Cardiac muscle cell (in vitro differentiated cells and primary cell): ENCODE measurements around the gene TMEM132C. TPM values are rescaled to one million over a fixed set of nuclear protein-coding genes. Genes with fewer than 3 reads are reported as not detected.

Source experiments
- DNase-seq, 2 donors: peaks; one replicate each; pipeline versions ENCODE4 v3.0.0 to v3.0.0-alpha.2; 2010 to 2017; ENCODE audit warnings: low read depth in 1 of 2, low spot score in 1 of 2
- H3K27ac ChIP-seq: fragments of 200-600 bp; sonication (generic); 2 replicates; pipeline ENCODE4 v1.5.1; 2016
- H3K27me3 ChIP-seq: fragments of 200-600 bp; sonication (generic); 2 replicates; pipeline ENCODE4 v1.6.0; 2016; ENCODE audit warnings: control low read depth
- H3K36me3 ChIP-seq: fragments of 200-600 bp; sonication (generic); 2 replicates; pipeline ENCODE4 v1.5.1; 2016; ENCODE audit warnings: control low read depth
- H3K4me1 ChIP-seq: fragments of 200-600 bp; sonication (generic); 2 replicates; pipeline ENCODE4 v1.8.1; 2017; ENCODE audit warnings: low read depth, mild to moderate bottlenecking, mixed run types
- H3K4me3 ChIP-seq: fragments of 200-600 bp; sonication (generic); 2 replicates; pipeline ENCODE4 v1.5.1; 2016; ENCODE audit warnings: mild to moderate bottlenecking
- H3K9me3 ChIP-seq: fragments of 200-600 bp; sonication (generic); 2 replicates; pipeline ENCODE4 v1.5.1; 2017; ENCODE audit warnings: low read depth, mild to moderate bottlenecking, control low read depth
- polyA plus RNA-seq: library from polyadenylated mRNA; unstranded; fragments of >200 nt; fragmentation: Nextera tagmentation; extraction: Ambion mirVana; gene quantifications from 2 replicates; pipeline ENCODE4 v1.2.1, GENCODE V29; 2016
- total RNA-seq: library from RNA; depleted of rRNA; stranded (reverse); fragments of >200 nt; gene quantifications from 2 replicates; pipeline ENCODE4 v1.2.3, GENCODE V29; 2016
- TF ChIP-seq, protein P1 (sequence below): IDR thresholded peaks from 2 replicates; pipeline ENCODE4 v1.5.1; 2012; ENCODE audit warnings: low read depth, mild to moderate bottlenecking, low read length

Gene TMEM132C
- total and polyA plus RNA-seq, 2 experiments from 2014 or later, result 1.8 to 2.5 TPM

DNA sequence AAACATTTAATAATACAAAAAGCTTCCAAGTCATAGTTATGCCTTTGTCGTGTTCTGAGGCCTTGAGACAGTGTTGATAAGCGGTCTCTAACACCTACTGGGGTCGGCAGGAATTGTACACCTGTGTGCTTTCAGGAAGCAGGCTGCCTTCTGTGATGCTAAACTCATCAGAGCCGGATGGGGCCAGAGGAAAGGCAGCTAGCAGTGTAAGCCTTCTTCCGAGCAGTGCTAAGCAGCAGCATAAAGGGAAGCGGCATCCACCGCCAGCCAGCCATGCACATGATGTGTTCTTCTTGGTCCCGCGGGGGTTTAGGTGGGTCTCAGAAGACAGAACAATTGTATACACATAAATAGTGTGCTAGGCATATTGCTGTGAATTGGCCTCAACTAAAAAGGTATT, 397.5 kb downstream of the TMEM132C start:
- Histone ChIP-seq H3K9me3 (no peaks in the 10 kb centered on the region), H3K36me3 (no peaks in the 10 kb centered on the region), H3K27ac (no peak overlapping the region), H3K27me3 (no peaks in the 10 kb centered on the region), H3K4me1 (no peaks in the 10 kb centered on the region), H3K4me3 (no peak overlapping the region)
- DNase-seq, result no peak
- TF ChIP-seq, protein P1, sequence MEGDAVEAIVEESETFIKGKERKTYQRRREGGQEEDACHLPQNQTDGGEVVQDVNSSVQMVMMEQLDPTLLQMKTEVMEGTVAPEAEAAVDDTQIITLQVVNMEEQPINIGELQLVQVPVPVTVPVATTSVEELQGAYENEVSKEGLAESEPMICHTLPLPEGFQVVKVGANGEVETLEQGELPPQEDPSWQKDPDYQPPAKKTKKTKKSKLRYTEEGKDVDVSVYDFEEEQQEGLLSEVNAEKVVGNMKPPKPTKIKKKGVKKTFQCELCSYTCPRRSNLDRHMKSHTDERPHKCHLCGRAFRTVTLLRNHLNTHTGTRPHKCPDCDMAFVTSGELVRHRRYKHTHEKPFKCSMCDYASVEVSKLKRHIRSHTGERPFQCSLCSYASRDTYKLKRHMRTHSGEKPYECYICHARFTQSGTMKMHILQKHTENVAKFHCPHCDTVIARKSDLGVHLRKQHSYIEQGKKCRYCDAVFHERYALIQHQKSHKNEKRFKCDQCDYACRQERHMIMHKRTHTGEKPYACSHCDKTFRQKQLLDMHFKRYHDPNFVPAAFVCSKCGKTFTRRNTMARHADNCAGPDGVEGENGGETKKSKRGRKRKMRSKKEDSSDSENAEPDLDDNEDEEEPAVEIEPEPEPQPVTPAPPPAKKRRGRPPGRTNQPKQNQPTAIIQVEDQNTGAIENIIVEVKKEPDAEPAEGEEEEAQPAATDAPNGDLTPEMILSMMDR, result no peak

DNA sequence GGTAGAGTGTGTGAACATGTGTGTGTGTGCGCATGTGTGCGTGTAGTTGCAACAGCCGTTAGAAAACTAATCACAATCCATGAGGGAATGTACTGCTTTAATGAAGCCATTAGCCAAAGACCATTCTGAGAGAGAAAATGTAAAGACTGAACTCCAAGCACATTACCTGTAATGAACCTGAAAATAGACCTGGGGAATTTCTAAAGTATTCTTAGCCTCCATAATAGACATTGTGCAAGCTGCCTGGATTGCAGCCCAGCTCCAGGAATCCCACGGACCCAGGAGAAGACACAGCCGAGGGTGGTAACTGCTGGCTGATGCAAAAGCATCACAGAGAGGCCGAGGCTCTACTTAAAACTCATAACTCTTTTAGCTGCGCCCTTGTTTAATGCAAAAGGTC, 400.2 kb downstream of the TMEM132C start:
- H3K36me3 ChIP-seq, result no peaks in the 10 kb centered on the region
- H3K9me3 ChIP-seq, result no peaks in the 10 kb centered on the region
- no peak for DNase-seq
- H3K4me1 ChIP-seq, result no peaks in the 10 kb centered on the region
- H3K27ac ChIP-seq, result no peak overlapping the region
- TF ChIP-seq, protein P1, result no peak
- no peaks in the 10 kb centered on the region for H3K27me3 ChIP-seq
- H3K4me3 ChIP-seq, result no peak overlapping the region

DNA sequence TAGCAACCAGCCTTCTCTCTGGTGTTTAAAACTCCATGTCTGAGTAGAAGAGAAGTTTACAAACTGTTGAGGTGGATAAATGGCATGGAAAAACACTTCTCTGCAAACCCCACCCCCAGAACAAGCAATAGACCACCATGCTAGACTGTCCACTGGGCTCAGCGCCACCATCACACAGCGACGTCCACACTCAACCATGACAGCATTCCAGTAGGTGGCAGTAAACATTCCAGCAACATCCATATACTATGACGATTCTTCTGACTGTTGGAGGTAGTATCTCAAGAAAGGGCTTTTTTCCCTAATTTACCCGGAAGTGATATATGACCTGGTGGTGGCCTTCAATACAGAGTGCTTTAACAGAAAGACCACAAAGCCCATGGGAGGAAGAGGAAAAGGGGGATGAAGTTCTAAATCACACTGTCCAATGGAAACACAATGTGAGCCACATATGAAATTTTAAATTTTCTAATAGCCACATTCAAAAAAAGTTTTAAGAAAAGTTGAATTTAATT, 404.6 kb downstream of the TMEM132C start:
- Histone ChIP-seq H3K27me3 (no peaks in the 10 kb centered on the region), H3K4me1 (no peaks in the 10 kb centered on the region), H3K4me3 (no peak overlapping the region), H3K9me3 (no peaks in the 10 kb centered on the region), H3K27ac (no peak overlapping the region), H3K36me3 (no peaks in the 10 kb centered on the region)
- TF ChIP-seq, protein P1, result no peak
- DNase-seq, result no peak

DNA sequence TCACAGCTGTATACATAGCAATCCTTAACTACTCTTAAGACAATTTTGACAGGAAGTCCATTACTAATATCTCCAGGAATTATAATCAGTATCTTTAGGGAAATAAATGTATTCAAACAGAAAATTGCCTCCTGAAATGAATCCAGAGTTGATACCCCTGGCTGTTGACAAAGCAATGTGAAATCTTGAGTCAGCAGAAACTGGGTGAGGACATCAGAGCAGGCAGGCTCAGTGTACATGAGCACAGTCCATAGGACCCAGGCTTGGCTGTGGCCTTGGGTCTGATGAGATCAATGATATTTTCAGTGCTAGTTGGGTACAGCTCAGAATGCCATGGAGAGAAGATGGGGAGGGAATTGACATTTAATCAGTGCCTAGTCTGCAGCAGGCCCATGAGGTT, 405.5 kb downstream of the TMEM132C start:
- no peak overlapping the region for H3K27ac ChIP-seq
- no peaks in the 10 kb centered on the region for H3K4me1 ChIP-seq
- H3K9me3 ChIP-seq, result no peaks in the 10 kb centered on the region

DNA sequence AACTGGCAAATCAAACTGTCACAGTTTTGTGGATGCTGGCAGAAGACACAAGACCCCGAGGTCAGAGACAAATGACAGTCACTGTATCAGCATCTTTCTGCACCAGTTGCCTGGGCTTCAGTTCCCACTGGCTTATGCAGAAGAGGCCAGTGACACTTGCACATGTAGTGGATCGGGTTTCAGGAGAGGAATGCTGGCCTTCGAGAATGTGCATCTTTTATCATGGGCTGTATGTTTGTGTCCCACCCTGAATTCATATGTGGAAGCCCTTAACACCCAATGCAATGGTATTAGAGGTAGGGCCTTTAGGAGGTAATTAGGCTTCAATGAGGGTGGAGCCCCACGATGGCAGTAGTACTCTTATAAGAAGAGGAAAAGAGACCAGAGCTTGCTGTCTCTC, 405.9 kb downstream of the TMEM132C start:
- H3K4me1 ChIP-seq, result no peaks in the 10 kb centered on the region
- no peak overlapping the region for H3K27ac ChIP-seq
- TF ChIP-seq, protein P1, result no peak
- H3K4me3 ChIP-seq, result no peak overlapping the region
- no peaks in the 10 kb centered on the region for H3K27me3 ChIP-seq
- no peaks in the 10 kb centered on the region for H3K9me3 ChIP-seq
- no peak for DNase-seq
- no peaks in the 10 kb centered on the region for H3K36me3 ChIP-seq

More for the DNA sequence above, 405.5 kb downstream of the TMEM132C start:
- Histone ChIP-seq H3K27me3 (no peaks in the 10 kb centered on the region), H3K4me3 (no peak overlapping the region), H3K36me3 (no peaks in the 10 kb centered on the region)
- no peak for DNase-seq
- TF ChIP-seq, protein P1, result no peak

DNA sequence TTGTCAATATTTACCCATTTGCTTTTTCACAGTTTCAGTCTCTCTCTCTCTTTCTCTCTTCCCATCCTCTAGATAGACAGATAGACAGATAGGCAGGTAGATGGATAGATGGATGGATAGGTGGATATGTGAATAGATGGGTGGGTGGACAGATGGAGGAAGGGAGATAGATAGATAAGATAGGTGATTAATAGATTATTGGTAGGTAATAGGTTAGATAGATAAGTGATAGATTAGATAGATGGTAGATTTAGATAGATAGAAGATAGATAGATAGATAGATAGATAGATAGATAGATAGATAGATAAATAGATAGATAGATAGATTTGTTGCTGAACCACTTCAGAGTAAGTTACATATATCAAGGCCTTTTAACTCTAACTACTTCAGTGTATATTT, 408.6 kb downstream of the TMEM132C start:
- TF ChIP-seq, protein P1, result no peak
- DNase-seq, result no peak
- no peaks in the 10 kb centered on the region for H3K27me3 ChIP-seq

More for the DNA sequence above, 408.6 kb downstream of the TMEM132C start:
- H3K4me1 ChIP-seq, result no peaks in the 10 kb centered on the region
- no peaks in the 10 kb centered on the region for H3K36me3 ChIP-seq
- H3K27ac ChIP-seq, result no peak overlapping the region
- no peaks in the 10 kb centered on the region for H3K9me3 ChIP-seq
- no peak overlapping the region for H3K4me3 ChIP-seq
